Natural killer cell treated with Interleukin-12 subunit alpha and Interleukin-12 subunit beta and Interleukin-15 and Interleukin-18, amount 100 ng/mL, for 72 hours (primary cell): ENCODE measurements around the gene SCN8A. TPM values are rescaled to one million over a fixed set of nuclear protein-coding genes. Genes with fewer than 3 reads are reported as not detected.

ENCODE experiments used
- ATAC-seq, 2 donors: fragments of 150-1000 bp; cut with Tn5 transposase in 1 of 2; sonication (Bioruptor Pico), chemical (Tn5 transposase) in 1 of 2; 2 replicates each; pipeline ENCODE4 v1.10.0; 2021
- DNase-seq: peaks from one replicate; pipeline ENCODE4 v3.0.0; 2022; ENCODE audit warnings: low spot score
- H3K27ac Mint-ChIP-seq, 2 donors: 1 replicate in 1 of 2; 2 replicates in 1 of 2; pipeline ENCODE4 v1.8.0; 2022; ENCODE audit warnings: mixed read lengths in 2 of 2, mild to moderate bottlenecking in 1 of 2, moderate library complexity in 1 of 2
- H3K27me3 Mint-ChIP-seq, 2 donors: 1 replicate in 1 of 2; 2 replicates in 1 of 2; pipeline ENCODE4 v1.8.0; 2022; ENCODE audit warnings: mixed read lengths in 2 of 2
- H3K36me3 Mint-ChIP-seq: one replicate; pipeline ENCODE4 v1.8.0; 2022; ENCODE audit warnings: mixed read lengths
- H3K4me1 Mint-ChIP-seq, 2 donors: 1 replicate in 1 of 2; 2 replicates in 1 of 2; pipeline ENCODE4 v1.8.0; 2022; ENCODE audit warnings: low read depth in 2 of 2, mixed read lengths in 2 of 2, mild to moderate bottlenecking in 1 of 2
- H3K4me3 Mint-ChIP-seq: one replicate; pipeline ENCODE4 v1.8.0; 2022; ENCODE audit warnings: mixed read lengths
- H3K9me3 Mint-ChIP-seq: 2 replicates; pipeline ENCODE4 v1.8.0; 2022; ENCODE audit warnings: mixed read lengths
- total RNA-seq, 2 donors: library from RNA; stranded (reverse); gene quantifications; one replicate each; pipeline ENCODE4 v1.2.3, GENCODE V29; 2022

Gene SCN8A
- total RNA-seq, 2 donors from 2014 or later: 0.50 to 1.5 TPM

DNA sequence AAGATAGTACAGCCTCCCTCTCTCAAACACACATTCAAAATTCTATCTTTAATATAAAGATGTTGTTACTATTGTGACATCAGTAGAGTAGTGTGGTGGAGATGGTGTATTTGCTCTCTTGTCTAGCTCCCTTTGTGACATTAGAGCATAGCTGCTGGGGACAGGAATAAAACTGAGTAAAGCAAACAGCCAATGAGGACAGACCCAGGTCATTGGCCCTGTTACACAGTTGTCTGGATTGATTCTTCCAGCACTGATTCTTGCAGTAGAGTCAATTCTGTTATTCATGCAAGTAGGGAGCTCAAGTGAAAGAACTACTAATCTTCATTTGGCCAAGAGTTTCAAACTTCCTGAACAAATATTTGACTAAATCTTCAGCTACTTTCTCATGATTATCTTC lies 72.4 kb downstream of the SCN8A start:
- ATAC-seq: no peak
- Mint-ChIP-seq H3K9me3 (no peaks in the 10 kb centered on the region), H3K27ac (no peak overlapping the region), H3K4me1 (no peaks in the 10 kb centered on the region), H3K36me3 (no peaks in the 10 kb centered on the region), H3K27me3 (peaks cover 17 to 20% of the 10 kb centered on the region in 2 donors), H3K4me3 (no peak overlapping the region)
- DNase-seq: no peak

DNA sequence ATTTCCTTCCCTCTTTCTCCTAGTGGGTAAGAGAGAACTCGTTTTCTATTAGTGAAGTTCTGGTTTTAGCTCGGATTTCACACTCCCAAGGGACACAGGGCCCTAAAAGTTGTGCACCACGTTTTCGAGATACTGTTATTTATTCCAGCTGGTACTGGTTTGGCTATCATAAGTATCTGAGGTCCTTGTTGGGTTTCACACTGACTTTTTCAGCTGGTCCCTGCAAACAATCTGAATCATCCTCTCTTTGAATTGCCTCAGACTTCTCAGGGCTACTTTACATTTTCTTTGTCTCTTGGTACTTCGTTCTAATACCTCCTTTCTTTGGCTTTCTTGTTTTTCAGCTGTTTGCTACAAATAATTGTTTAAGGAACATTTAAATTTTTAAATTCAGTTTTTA lies 75.7 kb downstream of the SCN8A start:
- DNase-seq: no peak
- H3K27me3 Mint-ChIP-seq: peaks cover 8 to 15% of the 10 kb centered on the region in 2 donors
- peaks cover 3 to 6% of the 10 kb centered on the region in 2 donors for H3K4me1 Mint-ChIP-seq
- ATAC-seq: no peak
- H3K27ac Mint-ChIP-seq: no peak overlapping the region
- no peaks in the 10 kb centered on the region for H3K9me3 Mint-ChIP-seq
- no peak overlapping the region for H3K4me3 Mint-ChIP-seq
- no peaks in the 10 kb centered on the region for H3K36me3 Mint-ChIP-seq

DNA sequence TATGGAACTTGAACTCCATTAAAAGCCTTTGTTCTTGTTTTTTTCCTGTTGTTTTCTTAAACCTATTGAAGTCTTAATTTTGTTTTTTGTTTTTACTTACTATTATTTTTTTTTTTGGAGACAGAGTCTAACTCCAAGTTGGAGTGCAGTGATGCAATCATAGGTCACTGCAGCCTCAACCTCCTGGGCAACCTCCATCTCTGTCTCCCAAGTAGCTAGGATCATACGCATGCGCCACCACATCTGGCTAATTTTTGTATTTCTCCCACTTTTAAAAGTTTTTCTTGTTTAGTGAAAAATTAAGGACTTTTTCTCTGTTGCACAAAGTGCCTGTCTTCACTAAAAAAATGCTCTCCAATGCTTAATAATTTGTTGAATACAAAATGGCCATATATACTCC lies 76.2 kb downstream of the SCN8A start:
- Mint-ChIP-seq H3K4me3 (no peak overlapping the region), H3K27me3 (peaks cover 13% of the 10 kb centered on the region in 2 donors), H3K27ac (no peak overlapping the region), H3K9me3 (no peaks in the 10 kb centered on the region), H3K36me3 (no peaks in the 10 kb centered on the region), H3K4me1 (peaks cover 3 to 6% of the 10 kb centered on the region in 2 donors)
- DNase-seq: no peak
- ATAC-seq: no peak

DNA sequence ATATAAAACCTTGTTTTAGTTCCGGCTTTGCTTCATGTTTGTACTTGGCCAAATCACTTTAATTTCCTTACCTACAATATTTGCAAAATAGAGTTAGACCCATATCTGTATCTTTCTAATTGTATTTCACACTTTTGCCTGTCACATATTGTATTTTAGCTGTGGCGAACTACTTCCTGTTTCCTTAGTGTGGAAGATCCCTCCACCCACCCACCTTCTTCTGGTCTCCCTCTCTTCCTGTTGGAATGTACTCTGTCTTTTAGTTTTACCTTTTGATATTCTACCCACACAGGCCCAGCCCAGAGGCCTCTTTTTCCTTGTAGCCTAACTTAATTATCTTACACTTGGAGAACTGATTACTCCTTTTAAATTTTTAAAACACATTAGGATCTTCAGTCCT lies 78.2 kb downstream of the SCN8A start:
- Mint-ChIP-seq H3K4me3 (no peak overlapping the region), H3K36me3 (no peaks in the 10 kb centered on the region), H3K4me1 (peaks cover 3 to 6% of the 10 kb centered on the region in 2 donors), H3K27ac (no peak overlapping the region), H3K27me3 (peaks cover 12 to 23% of the 10 kb centered on the region in 2 donors), H3K9me3 (no peaks in the 10 kb centered on the region)
- no peak for ATAC-seq
- no peak for DNase-seq

DNA sequence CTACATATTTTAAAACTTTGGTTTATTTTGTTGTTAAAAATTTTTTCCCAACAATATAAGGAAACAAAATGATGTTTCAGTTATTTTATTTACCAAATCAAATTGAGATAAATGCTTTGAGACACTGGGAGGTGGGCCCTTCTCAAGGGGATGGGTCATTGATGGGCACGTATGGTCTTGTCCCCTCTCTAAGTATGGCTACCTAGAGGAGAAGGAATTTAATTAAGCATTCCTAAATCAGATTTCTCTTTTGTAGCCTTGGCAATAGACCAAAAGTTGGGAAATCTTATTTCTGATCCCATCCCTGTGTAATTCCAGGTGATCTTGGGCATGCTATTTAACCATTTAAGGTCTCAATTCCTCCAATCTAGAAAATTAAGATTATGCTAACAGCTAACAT lies 79.0 kb downstream of the SCN8A start:
- H3K4me1 Mint-ChIP-seq: peaks cover 3 to 6% of the 10 kb centered on the region in 2 donors
- no peaks in the 10 kb centered on the region for H3K9me3 Mint-ChIP-seq
- H3K36me3 Mint-ChIP-seq: no peaks in the 10 kb centered on the region
- DNase-seq (no peak), ATAC-seq (no peak)
- no peak overlapping the region for H3K4me3 Mint-ChIP-seq
- H3K27me3 Mint-ChIP-seq: peaks cover 13 to 28% of the 10 kb centered on the region in 2 donors
- H3K27ac Mint-ChIP-seq: no peak overlapping the region

DNA sequence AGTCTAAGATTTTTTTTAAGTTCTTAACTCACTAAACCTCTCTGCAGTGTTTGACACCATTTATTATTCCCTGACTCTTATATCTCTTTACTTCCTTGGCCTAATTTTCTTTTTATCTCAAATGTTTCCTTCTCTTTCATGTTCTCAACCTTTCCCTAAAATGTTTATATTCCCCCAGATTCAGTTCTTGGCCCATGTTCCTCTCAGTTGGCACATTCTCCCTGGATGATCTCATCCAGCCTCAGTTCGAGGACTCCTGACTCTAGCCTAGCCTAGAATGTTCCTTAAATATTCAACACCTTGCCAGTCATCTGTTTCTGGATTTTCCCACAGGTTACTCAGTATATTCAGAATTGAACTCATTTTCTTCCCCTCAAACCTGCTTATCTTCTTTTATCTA lies 81.3 kb downstream of the SCN8A start:
- H3K27ac Mint-ChIP-seq: no peak overlapping the region
- no peak overlapping the region for H3K4me3 Mint-ChIP-seq

DNA sequence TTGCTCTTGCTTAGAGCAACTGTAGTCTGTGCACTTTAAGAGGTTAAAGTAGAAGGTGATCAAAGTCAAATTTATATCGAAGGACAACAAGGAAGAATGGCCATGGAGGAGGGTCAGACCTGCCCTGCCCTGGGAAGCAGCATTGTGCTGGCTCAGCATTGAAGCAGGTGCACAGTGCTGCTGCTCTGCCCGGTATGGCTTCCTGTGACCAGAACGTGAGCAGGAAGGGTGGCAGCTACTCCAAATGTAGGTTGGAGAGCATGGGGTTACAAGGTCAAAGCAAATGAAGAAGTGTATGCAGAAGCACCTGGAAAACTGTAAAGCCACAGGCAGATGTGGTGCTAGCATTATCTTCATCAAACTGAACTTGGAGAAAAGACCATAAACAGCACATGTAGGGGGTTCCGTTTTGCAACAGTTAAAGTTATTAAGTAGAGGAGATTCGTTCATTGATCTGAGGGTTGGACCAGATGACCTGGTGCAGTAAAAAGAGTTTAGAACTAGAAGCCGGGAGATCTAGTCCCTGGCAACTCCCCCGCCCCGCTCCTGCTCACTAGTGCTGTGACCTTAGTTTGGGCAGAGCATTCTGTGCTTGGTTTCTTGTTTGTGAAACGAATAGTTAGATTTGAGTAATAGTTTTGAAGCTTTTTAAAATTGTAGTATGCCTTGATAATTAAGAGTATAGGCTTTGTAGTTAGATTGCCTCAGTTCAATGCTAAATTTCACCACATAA lies 84.2 kb downstream of the SCN8A start:
- Mint-ChIP-seq H3K27ac (no peak overlapping the region), H3K4me3 (no peak overlapping the region)

More for the DNA sequence above, 81.3 kb downstream of the SCN8A start:
- H3K4me1 Mint-ChIP-seq: peaks cover 3 to 6% of the 10 kb centered on the region in 2 donors
- DNase-seq (no peak), ATAC-seq (no peak)
- no peaks in the 10 kb centered on the region for H3K36me3 Mint-ChIP-seq
- peaks cover 13 to 31% of the 10 kb centered on the region in 2 donors for H3K27me3 Mint-ChIP-seq
- H3K9me3 Mint-ChIP-seq: no peaks in the 10 kb centered on the region

DNA sequence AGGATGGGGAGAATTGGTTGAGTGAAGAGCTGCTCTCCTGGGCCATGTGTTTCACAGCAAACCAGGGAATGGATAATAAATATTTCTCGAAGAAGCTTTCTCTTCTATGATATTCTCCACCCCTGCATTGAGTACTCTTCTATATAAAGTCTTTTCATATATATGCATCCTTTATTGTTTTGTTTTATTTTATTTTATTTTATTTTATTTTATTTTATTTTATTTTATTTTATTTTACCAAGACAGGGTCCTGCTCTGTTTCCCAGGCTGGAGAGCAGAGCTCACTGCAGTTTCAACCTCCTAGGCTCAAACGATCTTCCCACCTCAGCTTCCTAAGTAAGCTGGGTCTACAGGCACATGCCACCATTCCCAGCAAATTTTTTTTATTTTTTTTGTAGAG lies 85.8 kb downstream of the SCN8A start:
- ATAC-seq (no peak), DNase-seq (no peak)
- Mint-ChIP-seq H3K27me3 (peaks cover 18 to 30% of the 10 kb centered on the region in 2 donors), H3K9me3 (no peaks in the 10 kb centered on the region), H3K36me3 (no peaks in the 10 kb centered on the region), H3K4me1 (no peaks in the 10 kb centered on the region), H3K27ac (no peak overlapping the region), H3K4me3 (no peak overlapping the region)

More for the DNA sequence above, 84.2 kb downstream of the SCN8A start:
- no peaks in the 10 kb centered on the region for H3K36me3 Mint-ChIP-seq
- DNase-seq: no peak
- H3K4me1 Mint-ChIP-seq: no peaks in the 10 kb centered on the region
- ATAC-seq: no peak
- H3K9me3 Mint-ChIP-seq: no peaks in the 10 kb centered on the region
- peaks cover 16 to 29% of the 10 kb centered on the region in 2 donors for H3K27me3 Mint-ChIP-seq

DNA sequence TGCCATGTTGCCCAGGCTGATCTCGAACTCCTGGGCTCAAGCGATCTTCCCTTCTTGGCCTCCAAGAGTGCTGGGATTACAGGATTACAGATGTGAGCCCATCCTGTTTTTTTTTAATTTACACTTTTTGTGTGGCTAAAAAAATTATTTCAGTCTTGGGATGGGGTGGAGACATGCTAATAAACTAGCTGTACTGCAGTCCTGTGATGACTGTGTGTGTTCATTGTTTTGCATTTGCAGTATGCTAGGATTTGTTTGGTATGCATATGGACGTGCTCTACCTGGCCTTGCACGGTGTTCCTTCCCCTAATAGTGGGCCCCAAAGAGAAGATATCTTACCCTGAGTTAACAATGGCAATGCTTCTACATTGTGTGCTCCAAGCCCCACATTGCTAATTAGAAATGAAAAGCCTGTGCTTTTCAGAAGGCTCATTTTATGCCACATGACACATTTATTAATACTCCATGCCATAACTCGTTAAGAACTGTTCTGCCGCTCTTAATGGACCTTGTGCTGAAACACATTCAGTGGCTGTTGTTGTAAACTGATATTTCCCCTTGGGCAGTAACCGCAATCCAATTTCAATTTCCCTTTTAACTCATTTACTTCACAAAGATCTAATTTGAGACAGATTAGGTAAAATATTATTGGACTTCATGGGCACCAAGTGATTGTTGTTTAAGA lies 86.4 kb downstream of the SCN8A start:
- Mint-ChIP-seq H3K4me1 (no peaks in the 10 kb centered on the region), H3K27me3 (peaks cover 15 to 30% of the 10 kb centered on the region in 2 donors), H3K9me3 (no peaks in the 10 kb centered on the region), H3K36me3 (no peaks in the 10 kb centered on the region), H3K4me3 (no peak overlapping the region), H3K27ac (no peak overlapping the region)
- DNase-seq (no peak), ATAC-seq (no peak)

DNA sequence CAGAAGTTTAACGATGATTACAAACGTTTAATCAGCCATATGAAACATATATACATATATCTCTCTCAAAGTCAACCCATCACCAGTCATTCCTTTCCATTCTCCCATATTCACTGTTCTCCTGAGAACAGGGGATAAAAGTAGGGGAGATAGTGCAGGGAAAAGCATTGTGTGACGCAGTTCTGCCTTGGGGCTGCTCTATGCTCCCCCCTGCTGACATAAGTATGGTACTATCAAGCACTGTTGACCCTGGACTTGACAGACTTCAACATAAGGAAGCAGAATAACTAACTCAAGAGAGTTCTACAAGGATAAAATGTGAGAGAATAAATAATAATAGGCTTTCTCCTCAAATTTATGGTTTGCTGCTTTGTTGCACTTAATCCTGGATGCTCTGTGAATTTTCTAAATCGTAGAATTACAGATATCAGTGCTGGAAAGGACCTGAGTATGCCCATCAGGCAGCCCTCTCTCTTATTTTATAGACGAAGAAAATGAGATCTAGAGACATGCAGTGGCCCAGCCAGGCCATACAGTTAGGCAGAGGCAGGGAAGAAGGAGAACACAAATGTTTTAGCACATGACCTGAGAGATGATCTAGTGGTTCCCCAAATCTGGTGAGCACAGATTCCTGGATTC lies 87.2 kb downstream of the SCN8A start:
- Mint-ChIP-seq H3K36me3 (no peaks in the 10 kb centered on the region), H3K27me3 (peaks cover 20 to 30% of the 10 kb centered on the region in 2 donors), H3K4me1 (no peaks in the 10 kb centered on the region), H3K4me3 (no peak overlapping the region), H3K9me3 (no peaks in the 10 kb centered on the region), H3K27ac (no peak overlapping the region)
- ATAC-seq (peak in 1 of 2 donors; percentile 56), DNase-seq (no peak)

DNA sequence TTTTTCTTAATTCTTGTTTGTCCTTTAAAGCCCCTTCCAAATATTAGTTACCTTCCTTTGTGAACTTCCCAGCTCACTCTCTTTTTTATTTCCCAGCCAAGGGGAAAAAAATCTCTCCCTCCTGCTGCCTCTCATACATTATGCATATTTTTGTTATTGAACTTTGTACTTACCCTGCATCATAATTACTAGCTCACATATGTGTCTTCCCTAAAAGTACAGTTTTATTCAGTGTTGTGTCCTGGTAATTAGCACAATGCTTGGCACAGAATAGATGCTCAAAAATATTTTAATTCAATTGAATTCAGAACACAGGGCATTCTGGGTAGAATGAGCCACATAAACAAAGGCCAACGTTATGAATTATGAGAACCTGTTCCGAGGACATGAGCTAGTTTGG lies 91.9 kb downstream of the SCN8A start:
- H3K27ac Mint-ChIP-seq: no peak overlapping the region
- ATAC-seq: no peak

DNA sequence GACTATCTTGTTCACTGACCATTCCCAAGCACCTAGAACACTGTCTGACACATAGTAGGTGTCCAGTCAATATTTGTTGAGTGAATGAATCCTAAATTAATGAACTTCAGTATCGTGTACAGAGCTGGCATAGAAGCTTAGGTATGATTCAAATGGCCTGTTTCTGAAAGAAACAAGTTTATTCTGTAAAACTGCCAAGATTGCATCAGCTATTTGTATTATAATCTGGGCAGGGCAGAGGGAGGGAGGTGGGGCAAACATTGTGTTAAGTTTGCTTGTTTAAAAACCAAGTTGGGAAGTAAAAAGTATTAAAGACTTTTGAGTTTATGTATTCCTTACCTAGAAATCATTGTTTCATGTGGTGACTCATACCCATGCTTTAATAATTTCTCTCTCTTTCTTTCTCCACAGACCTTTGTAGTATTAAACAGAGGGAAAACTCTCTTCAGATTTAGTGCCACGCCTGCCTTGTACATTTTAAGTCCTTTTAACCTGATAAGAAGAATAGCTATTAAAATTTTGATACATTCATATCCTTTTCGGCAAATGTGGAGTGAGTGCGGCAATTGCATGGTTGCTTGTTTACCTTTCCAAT lies 92.8 kb downstream of the SCN8A start:
- DNase-seq (no peak), ATAC-seq (no peak)
- no peak overlapping the region for H3K4me3 Mint-ChIP-seq
- H3K36me3 Mint-ChIP-seq: no peaks in the 10 kb centered on the region
- no peak overlapping the region for H3K27ac Mint-ChIP-seq
- H3K27me3 Mint-ChIP-seq: peaks cover 19 to 28% of the 10 kb centered on the region in 2 donors
- H3K9me3 Mint-ChIP-seq: no peaks in the 10 kb centered on the region
- no peaks in the 10 kb centered on the region for H3K4me1 Mint-ChIP-seq

More for the DNA sequence above, 91.9 kb downstream of the SCN8A start:
- H3K9me3 Mint-ChIP-seq: no peaks in the 10 kb centered on the region
- no peak overlapping the region for H3K4me3 Mint-ChIP-seq
- no peaks in the 10 kb centered on the region for H3K36me3 Mint-ChIP-seq
- peaks cover 22 to 28% of the 10 kb centered on the region in 2 donors for H3K27me3 Mint-ChIP-seq
- no peaks in the 10 kb centered on the region for H3K4me1 Mint-ChIP-seq
- DNase-seq: no peak

DNA sequence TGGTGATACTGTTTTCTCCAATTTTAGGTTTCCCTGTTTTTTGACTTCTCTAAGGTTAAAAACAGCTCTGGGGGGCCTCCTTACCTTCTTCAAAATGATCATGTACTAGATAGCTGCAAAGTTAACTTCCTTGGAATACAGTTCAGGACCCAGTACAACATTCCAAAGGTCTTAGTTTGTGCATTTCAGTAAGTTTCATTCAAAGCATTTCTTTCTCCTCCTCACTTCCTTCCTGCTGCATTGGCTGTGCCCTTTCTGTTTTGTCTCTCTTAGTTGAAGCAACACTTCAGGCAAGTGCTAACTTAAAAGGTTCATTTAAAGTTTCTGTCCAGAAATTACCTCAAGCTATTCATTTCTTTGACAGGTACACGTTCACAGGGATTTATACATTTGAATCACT lies 95.7 kb downstream of the SCN8A start:
- no peaks in the 10 kb centered on the region for H3K9me3 Mint-ChIP-seq
- ATAC-seq: no peak
- H3K4me3 Mint-ChIP-seq: no peak overlapping the region
- H3K36me3 Mint-ChIP-seq: no peaks in the 10 kb centered on the region
- H3K27ac Mint-ChIP-seq: no peak overlapping the region
- no peaks in the 10 kb centered on the region for H3K4me1 Mint-ChIP-seq
- peaks cover 15 to 27% of the 10 kb centered on the region in 2 donors for H3K27me3 Mint-ChIP-seq
- no peak for DNase-seq

DNA sequence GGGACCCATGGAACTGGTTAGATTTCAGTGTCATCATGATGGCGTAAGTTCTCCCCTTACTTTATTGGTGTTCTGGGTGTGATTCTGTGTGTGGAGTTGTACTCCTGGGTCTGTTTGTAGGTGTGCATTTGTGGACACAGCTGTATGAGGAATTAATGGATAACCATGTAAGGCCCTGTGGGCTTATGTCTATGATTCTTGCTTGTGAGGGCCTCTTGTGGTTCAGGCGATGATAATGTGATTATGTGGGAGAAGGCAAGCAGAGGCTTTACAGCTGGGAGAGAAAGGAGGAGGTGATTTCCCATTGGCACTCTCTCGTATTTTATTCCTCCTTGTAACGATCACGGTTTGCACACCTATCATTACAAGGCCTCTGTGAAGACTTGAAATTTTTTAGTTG lies 96.1 kb downstream of the SCN8A start:
- Mint-ChIP-seq H3K36me3 (no peaks in the 10 kb centered on the region), H3K27me3 (peaks cover 15 to 24% of the 10 kb centered on the region in 2 donors), H3K27ac (no peak overlapping the region), H3K4me1 (no peaks in the 10 kb centered on the region), H3K9me3 (no peaks in the 10 kb centered on the region), H3K4me3 (no peak overlapping the region)
- no peak for DNase-seq
- no peak for ATAC-seq
